Muscle layer of duodenum (tissue), 2 donors: Measurements from ENCODE around the gene TIPIN.
"Not testable (repeated sequence)": the region's sequence is repeated elsewhere in the genome, so short reads cannot be mapped to it uniquely, and the experiment has no call there.

Experiments
- H3K27ac ChIP-seq: one replicate; pipeline ENCODE4 v1.7.0; 2013; ENCODE audit warnings: mild to moderate bottlenecking, low read length
- H3K27me3 ChIP-seq: one replicate; pipeline ENCODE4 v1.7.0; 2013; ENCODE audit warnings: low read depth, mild to moderate bottlenecking, control low read depth, low read length
- H3K36me3 ChIP-seq, 2 donors: one replicate each; pipeline ENCODE4 v1.7.0; 2013; ENCODE audit warnings: low read length in 2 of 2, control low read depth in 1 of 2, mild to moderate bottlenecking in 1 of 2; ENCODE audit not compliant: insufficient read depth in 2 of 2, control insufficient read depth in 1 of 2
- H3K4me1 ChIP-seq, 2 donors: one replicate each; pipeline ENCODE4 v1.7.0; 2013; ENCODE audit warnings: low read length in 2 of 2, mild to moderate bottlenecking in 2 of 2, control low read depth in 1 of 2, moderate library complexity in 1 of 2; ENCODE audit not compliant: insufficient read depth in 2 of 2, control insufficient read depth in 1 of 2
- H3K4me3 ChIP-seq, 2 donors: one replicate each; pipeline ENCODE4 v1.7.0; 2013; ENCODE audit warnings: low read length in 2 of 2, low read depth in 1 of 2, mild to moderate bottlenecking in 1 of 2
- H3K9me3 ChIP-seq, 2 donors: one replicate each; pipeline ENCODE4 v1.7.0; 2013; ENCODE audit warnings: low read length in 2 of 2, control low read depth in 1 of 2, mild to moderate bottlenecking in 1 of 2; ENCODE audit not compliant: control insufficient read depth in 1 of 2
- donor health status: healthy.

TIPIN gene

GRCh38 chr15:66394915-66395314 lies 38.4 kb upstream of the TIPIN start:
- no peak overlapping the region for H3K4me3 ChIP-seq
- H3K36me3 ChIP-seq, result no peaks in the 10 kb centered on the region
- H3K4me1 ChIP-seq, result no peaks in the 10 kb centered on the region
- H3K27ac ChIP-seq, result no peak overlapping the region
- no peaks in the 10 kb centered on the region for H3K27me3 ChIP-seq
- H3K9me3 ChIP-seq, result no peaks in the 10 kb centered on the region

DNA sequence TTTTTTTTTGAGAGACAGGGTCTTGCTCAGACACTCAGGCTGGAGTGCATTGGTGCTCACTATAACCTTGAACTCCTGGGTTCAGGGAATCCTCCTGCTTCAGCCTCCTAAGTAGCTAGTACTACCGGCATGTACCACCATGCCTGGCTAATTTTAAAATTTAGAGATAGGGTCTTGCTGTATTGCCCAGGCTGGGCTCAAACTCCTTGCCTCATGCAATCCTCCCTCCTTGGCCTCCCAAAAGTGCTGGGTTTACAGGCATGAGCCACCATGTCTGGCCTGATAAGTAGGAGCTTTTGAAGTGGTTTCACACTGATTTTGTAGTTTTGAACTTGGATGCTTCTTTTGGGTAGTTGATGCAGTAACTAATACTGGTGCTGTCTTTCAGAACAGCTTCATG lies 38.0 kb upstream of the TIPIN start:
- no peak overlapping the region for H3K27ac ChIP-seq
- H3K36me3 ChIP-seq, result no peaks in the 10 kb centered on the region
- H3K4me3 ChIP-seq, result no peak overlapping the region
- H3K4me1 ChIP-seq, result no peaks in the 10 kb centered on the region
- no peaks in the 10 kb centered on the region for H3K27me3 ChIP-seq
- H3K9me3 ChIP-seq, result no peaks in the 10 kb centered on the region

DNA sequence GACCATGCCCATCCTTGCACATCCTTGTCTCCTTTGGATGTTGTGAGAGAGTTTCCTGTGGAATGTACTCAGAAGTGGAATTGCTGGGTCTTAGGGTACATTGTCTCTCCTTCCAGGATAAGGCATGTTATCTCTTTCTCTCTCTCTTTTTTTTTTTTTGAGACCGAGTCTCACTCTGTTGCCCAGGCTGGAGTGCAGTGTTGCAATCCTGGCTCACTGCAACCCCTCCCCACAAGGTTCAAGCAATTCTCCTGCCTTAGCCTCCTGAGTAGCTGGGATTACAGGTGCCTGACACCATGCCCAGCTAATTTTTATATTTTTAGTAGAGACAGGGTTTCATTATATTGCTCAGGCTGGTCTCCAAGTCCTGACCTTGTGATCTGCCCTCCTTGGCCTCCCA lies 36.6 kb upstream of the TIPIN start:
- H3K9me3 ChIP-seq, H3K4me3 ChIP-seq, H3K4me1 ChIP-seq, H3K36me3 ChIP-seq, H3K27me3 ChIP-seq, H3K27ac ChIP-seq: not testable (repeated sequence)

GRCh38 chr15:66390678-66391077 lies 34.2 kb upstream of the TIPIN start:
- Histone ChIP-seq H3K27me3 (no peaks in the 10 kb centered on the region), H3K4me3 (no peak overlapping the region), H3K4me1 (peaks cover 5 to 13% of the 10 kb centered on the region in 2 donors), H3K36me3 (no peaks in the 10 kb centered on the region), H3K9me3 (no peaks in the 10 kb centered on the region), H3K27ac (no peak overlapping the region)

GRCh38 chr15:66389859-66390381 lies 33.4 kb upstream of the TIPIN start:
- no peak overlapping the region for H3K27ac ChIP-seq
- H3K4me3 ChIP-seq, result no peak overlapping the region
- no peaks in the 10 kb centered on the region for H3K36me3 ChIP-seq
- H3K27me3 ChIP-seq, result no peaks in the 10 kb centered on the region
- H3K4me1 ChIP-seq, result peaks cover 5 to 21% of the 10 kb centered on the region in 2 donors
- no peaks in the 10 kb centered on the region for H3K9me3 ChIP-seq

DNA sequence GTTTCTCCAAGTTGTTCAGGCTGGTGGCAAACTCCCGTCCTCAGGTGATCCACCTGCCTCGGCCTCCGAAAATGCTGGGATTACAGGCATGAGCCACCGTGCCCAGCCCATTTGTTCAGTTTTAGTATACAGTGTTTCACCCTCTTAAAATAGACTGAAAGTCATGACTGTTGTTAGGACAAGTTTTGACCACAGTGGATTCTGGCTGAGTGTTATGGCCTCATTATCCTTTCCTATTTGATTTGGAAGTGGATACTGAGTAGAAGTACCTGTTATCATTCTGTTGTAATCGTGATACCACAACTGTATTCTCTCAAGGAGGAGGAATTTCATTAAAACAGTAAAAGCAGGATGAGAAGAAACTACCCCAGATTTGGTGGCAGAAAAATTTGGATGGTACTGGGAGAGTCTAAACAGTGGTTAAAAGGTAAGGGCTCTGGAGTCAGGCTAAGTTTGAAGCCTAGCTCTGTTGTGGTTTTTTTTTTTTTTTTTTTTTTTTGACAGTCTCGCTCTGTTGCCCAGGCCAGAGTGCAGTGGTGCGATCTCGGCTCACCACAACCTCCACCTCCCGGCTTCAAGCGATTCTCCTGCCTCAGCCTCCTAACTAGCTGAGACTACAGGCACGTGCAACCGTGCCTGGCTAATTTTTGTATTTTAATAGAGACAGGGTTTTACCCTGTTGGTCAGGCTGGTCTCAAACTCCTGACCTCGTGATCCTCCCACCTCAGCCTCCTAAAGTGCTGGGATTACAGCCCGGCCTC lies 32.8 kb upstream of the TIPIN start:
- no peak overlapping the region for H3K27ac ChIP-seq
- no peaks in the 10 kb centered on the region for H3K9me3 ChIP-seq
- H3K36me3 ChIP-seq, result no peaks in the 10 kb centered on the region
- no peaks in the 10 kb centered on the region for H3K27me3 ChIP-seq
- no peak overlapping the region for H3K4me3 ChIP-seq
- H3K4me1 ChIP-seq, result peaks cover 5 to 21% of the 10 kb centered on the region in 2 donors

- Histone ChIP-seq H3K4me3 (peak overlapping the region; percentile 8 to 79), H3K27me3 (no peaks in the 10 kb centered on the region), H3K36me3 (no peaks in the 10 kb centered on the region), H3K27ac (no peak overlapping the region), H3K9me3 (no peaks in the 10 kb centered on the region), H3K4me1 (peaks cover 5 to 21% of the 10 kb centered on the region in 2 donors)
Observed at GRCh38 chr15:66388576-66388975, 32.1 kb upstream of the TIPIN start.

GRCh38 chr15:66388043-66388363 lies 31.5 kb upstream of the TIPIN start:
- H3K4me3 ChIP-seq, result peak overlapping the region; percentile 79 to 84
- no peaks in the 10 kb centered on the region for H3K9me3 ChIP-seq
- H3K27me3 ChIP-seq, result no peaks in the 10 kb centered on the region
- H3K36me3 ChIP-seq, result no peaks in the 10 kb centered on the region
- peaks cover 5 to 21% of the 10 kb centered on the region in 2 donors for H3K4me1 ChIP-seq
- peak overlapping the region; percentile 78 for H3K27ac ChIP-seq

GRCh38 chr15:66387163-66388042 lies 30.9 kb upstream of the TIPIN start:
- H3K36me3 ChIP-seq, result no peaks in the 10 kb centered on the region
- H3K4me1 ChIP-seq, result peaks cover 5 to 21% of the 10 kb centered on the region in 2 donors
- H3K9me3 ChIP-seq, result no peaks in the 10 kb centered on the region
- peak overlapping the region; percentile 78 for H3K27ac ChIP-seq
- H3K27me3 ChIP-seq, result no peaks in the 10 kb centered on the region
- H3K4me3 ChIP-seq, result peak overlapping the region; percentile 79 to 84

DNA sequence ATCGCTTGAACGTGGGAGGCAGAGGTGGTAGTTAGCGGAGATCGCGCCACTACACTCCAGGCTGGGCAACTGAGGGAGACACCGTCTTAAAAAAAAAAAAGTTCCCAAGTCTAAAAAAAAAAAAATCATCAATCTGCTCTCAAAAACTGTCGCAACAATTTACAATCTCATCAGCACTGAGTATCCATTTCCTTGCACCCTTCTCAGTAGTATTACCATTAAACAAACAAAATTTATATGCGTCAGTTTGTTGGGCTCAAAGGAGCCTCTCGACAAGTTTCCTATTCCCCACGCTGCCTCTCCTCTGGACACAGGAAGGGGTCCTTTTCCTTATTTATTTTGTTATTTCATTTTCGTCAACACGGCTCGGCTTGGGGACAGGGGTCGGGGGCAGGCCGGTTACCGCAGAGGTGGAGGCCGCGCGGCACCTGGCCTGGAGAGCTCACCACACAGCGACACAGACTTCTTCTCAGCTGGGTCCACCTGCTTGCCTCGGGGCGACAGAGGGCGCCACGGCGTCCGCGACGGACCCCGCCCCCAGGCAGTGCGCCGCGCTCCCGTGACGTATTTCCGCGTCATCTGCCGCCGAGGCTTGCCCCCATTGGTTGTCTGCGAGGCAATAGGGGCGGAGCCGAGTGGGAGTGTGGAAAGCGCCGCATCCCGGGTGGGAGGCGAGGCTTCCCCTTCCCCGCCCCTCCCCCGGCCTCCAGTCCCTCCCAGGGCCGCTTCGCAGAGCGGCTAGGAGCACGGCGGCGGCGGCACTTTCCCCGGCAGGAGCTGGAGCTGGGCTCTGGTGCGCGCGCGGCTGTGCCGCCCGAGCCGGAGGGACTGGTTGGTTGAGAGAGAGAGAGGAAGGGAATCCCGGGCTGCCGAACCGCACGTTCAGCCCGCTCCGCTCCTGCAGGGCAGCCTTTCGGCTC lies 30.0 kb upstream of the TIPIN start, which contains the start of gene MAP2K1:
TSS of gene MAP2K1 (plus strand) at position 709 of the 920 bp plus-strand sequence. CDS start 436 bp downstream, outside the sequence.
- Histone ChIP-seq H3K27me3 (no peaks in the 10 kb centered on the region), H3K4me3 (peak within 1 kb of the TSS; percentile 79 to 86), H3K9me3 (no peaks in the 10 kb centered on the region), H3K27ac (peak within 1 kb of the TSS; percentile 84), H3K36me3 (no peaks in the 10 kb centered on the region), H3K4me1 (peaks cover 5 to 21% of the 10 kb centered on the region in 2 donors)
